A549 (cell line): ENCODE data around the gene ABHD13. TPM values are rescaled to one million over a fixed set of nuclear protein-coding genes. Genes with fewer than 3 reads are reported as not detected.
A peak's percentile ranks its signal among the peaks of the same experiment; 100 is the strongest.

ENCODE experiments used
- ATAC-seq, 2 experiments: fragments of 200-7000 bp in 1 of 2; fragments of >200 bp in 1 of 2; cut with Nextera tagmentation in 1 of 2; cut with Tn5 transposase in 1 of 2; 3 replicates each; pipeline versions ENCODE4 v1.8.0 to v1.9.1; 2018 to 2020; ENCODE audit warnings: mild to moderate bottlenecking in 1 of 2, moderate library complexity in 1 of 2
- CTCF ChIA-PET: fragments of 300-600 bp; sonication (Branson Sonifier 250); formaldehyde crosslinking; extraction: SDS; loops from one replicate; lab custom pipeline; 2021; ENCODE audit warnings: antibody characterized with exemption, inconsistent platforms; lab: Yijun Ruan, JAX
- POLR2A ChIA-PET: fragments of 350-600 bp; formaldehyde crosslinking; extraction: SDS; loops from one replicate; lab custom pipeline; 2021; ENCODE audit warnings: antibody characterized with exemption, inconsistent platforms; lab: Yijun Ruan, JAX
- DNase-seq, 2 experiments: peaks; one replicate each; pipeline versions ENCODE4 v3.0.0 to v3.0.0-alpha.2; 2011 to 2016; ENCODE audit warnings: low read depth in 1 of 2, low spot score in 1 of 2
- FAIRE-seq: peaks from 2 replicates; lab custom pipeline; 2011; peaks lifted over from hg19 to GRCh38; lab: Jason Lieb, UNC
- H3K27ac ChIP-seq, 2 experiments: fragments of >200 bp; sonication (Bioruptor Twin); formaldehyde crosslinking; 3 replicates each; pipeline ENCODE4 v1.5.1; 2016 to 2017
- H3K4me1 ChIP-seq: fragments of >200 bp; sonication (Bioruptor Twin); formaldehyde crosslinking; 3 replicates; pipeline ENCODE4 v1.6.1; 2016
- H3K4me2 ChIP-seq: fragments of >200 bp; sonication (Bioruptor Twin); formaldehyde crosslinking; 3 replicates; pipeline ENCODE4 v1.6.1; 2016
- H3K4me3 ChIP-seq: fragments of >200 bp; sonication (Bioruptor Twin); formaldehyde crosslinking; 3 replicates; pipeline ENCODE4 v1.5.1; 2016
- H3K9me3 ChIP-seq: fragments of >200 bp; sonication (Bioruptor Twin); formaldehyde crosslinking; 3 replicates; pipeline ENCODE4 v1.6.1; 2016
- CBX2 ChIP-seq: fragments of 200-600 bp; sonication (generic); IDR thresholded peaks from 2 replicates; pipeline ENCODE4 v1.6.1; 2016; ENCODE audit warnings: low read depth, mild to moderate bottlenecking, borderline replicate concordance
- CHD2 ChIP-seq: fragments of 150-350 bp; IDR thresholded peaks from 2 replicates; pipeline ENCODE4 v1.6.1; 2014; ENCODE audit warnings: low read length; ENCODE audit not compliant: partially characterized antibody
- CHD4 ChIP-seq: fragments of 200-600 bp; sonication (generic); IDR thresholded peaks from 2 replicates; pipeline ENCODE4 v1.6.1; 2016; ENCODE audit warnings: antibody characterized with exemption, mild to moderate bottlenecking, borderline replicate concordance
- EHF ChIP-seq: fragments of 250-450 bp; sonication (Bioruptor Pico); IDR thresholded peaks from 2 replicates; pipeline ENCODE4 v1.5.0; 2020; ENCODE audit warnings: mild to moderate bottlenecking
- EP300 ChIP-seq, 2 experiments: fragments of >200 bp; sonication (Bioruptor Twin); formaldehyde crosslinking; IDR thresholded peaks; 2 replicates in 1 of 2; 3 replicates in 1 of 2; pipeline ENCODE4 v1.6.1; 2016 to 2017
- FOSB ChIP-seq: fragments of 250-450 bp; sonication (Bioruptor Pico); IDR thresholded peaks from 2 replicates; pipeline ENCODE4 v1.5.0; 2020; ENCODE audit warnings: mild to moderate bottlenecking, moderate library complexity
- FOSL2 ChIP-seq, 2 experiments: fragments of 450-650 bp in 1 of 2; fragments of >200 bp in 1 of 2; sonication (Bioruptor Twin) in 1 of 2; formaldehyde crosslinking; IDR thresholded peaks; 2 replicates each; pipeline versions ENCODE4 v1.5.0 to v1.6.1; 2016 to 2020; ENCODE audit warnings: mild to moderate bottlenecking in 1 of 2, moderate library complexity in 1 of 2
- FOXS1 ChIP-seq: fragments of 250-450 bp; sonication (Bioruptor Pico); IDR thresholded peaks from 2 replicates; pipeline ENCODE4 v1.5.0; 2020; ENCODE audit warnings: mild to moderate bottlenecking, moderate library complexity
- GATA3 ChIP-seq: IDR thresholded peaks from 2 replicates; pipeline ENCODE4 v1.6.1; 2012; ENCODE audit warnings: borderline replicate concordance
- HDAC2 ChIP-seq: fragments of 200-600 bp; sonication (generic); IDR thresholded peaks from 2 replicates; pipeline ENCODE4 v1.6.1; 2016
- HES2 ChIP-seq: fragments of >200 bp; sonication (Bioruptor Twin); formaldehyde crosslinking; IDR thresholded peaks from 2 replicates; pipeline ENCODE4 v1.6.1; 2016
- HEYL ChIP-seq: fragments of 250-450 bp; sonication (Bioruptor Pico); IDR thresholded peaks from 2 replicates; pipeline ENCODE4 v1.8.0; 2021; ENCODE audit warnings: mild to moderate bottlenecking, moderate library complexity
- HOXB5 ChIP-seq: fragments of 250-450 bp; sonication (Bioruptor Pico); IDR thresholded peaks from 2 replicates; pipeline ENCODE4 v1.5.0; 2020; ENCODE audit warnings: mild to moderate bottlenecking, moderate library complexity
- JUNB ChIP-seq: fragments of >200 bp; sonication (Bioruptor Twin); formaldehyde crosslinking; IDR thresholded peaks from 2 replicates; pipeline ENCODE4 v1.6.1; 2016
- NFE2L2 ChIP-seq: fragments of 150-350 bp; conservative IDR thresholded peaks from 2 replicates; pipeline ENCODE4 v1.6.1; 2014; ENCODE audit warnings: low read length
- NPAS2 ChIP-seq: fragments of 250-450 bp; sonication (Bioruptor Pico); IDR thresholded peaks from 2 replicates; pipeline ENCODE4 v1.8.0; 2022; ENCODE audit warnings: mild to moderate bottlenecking, moderate library complexity, borderline replicate concordance
- PHF8 ChIP-seq: fragments of 200-600 bp; sonication (generic); IDR thresholded peaks from 2 replicates; pipeline ENCODE4 v1.6.1; 2016; ENCODE audit warnings: low read depth, mild to moderate bottlenecking, antibody characterized with exemption, moderate library complexity, borderline replicate concordance
- POLR2A ChIP-seq: IDR thresholded peaks from 2 replicates; pipeline ENCODE4 v1.6.1; 2012; ENCODE audit warnings: mild to moderate bottlenecking, low read length
- POLR2AphosphoS2 ChIP-seq: conservative IDR thresholded peaks from 2 replicates; pipeline ENCODE4 v1.6.1; 2012; ENCODE audit warnings: low read length, improper control_type of control experiment, inconsistent platforms
- RARB ChIP-seq: fragments of 250-450 bp; sonication (Bioruptor Pico); IDR thresholded peaks from 2 replicates; pipeline ENCODE4 v1.8.0; 2021; ENCODE audit warnings: mild to moderate bottlenecking, moderate library complexity
- RCOR1 ChIP-seq: fragments of 150-350 bp; IDR thresholded peaks from 2 replicates; pipeline ENCODE4 v1.6.1; 2014; ENCODE audit warnings: antibody characterized with exemption, low read length, low read depth
- REST ChIP-seq: fragments of 200-600 bp; sonication (generic); IDR thresholded peaks from 2 replicates; pipeline ENCODE4 v1.6.1; 2016; ENCODE audit warnings: antibody characterized with exemption, mild to moderate bottlenecking, moderate library complexity
- USF2 ChIP-seq: fragments of 450-650 bp; IDR thresholded peaks from 2 replicates; pipeline ENCODE4 v1.6.1; 2014; ENCODE audit warnings: antibody characterized with exemption
- ZFP36 ChIP-seq: fragments of 450-650 bp; IDR thresholded peaks from 2 replicates; pipeline ENCODE4 v1.6.1; 2014; ENCODE audit warnings: borderline replicate concordance; ENCODE audit not compliant: partially characterized antibody
- ZNF302 ChIP-seq: fragments of 250-450 bp; sonication (Bioruptor Pico); IDR thresholded peaks from 2 replicates; pipeline ENCODE4 v1.9.0; 2021; ENCODE audit warnings: inconsistent platforms, mild to moderate bottlenecking, moderate library complexity
- ZSCAN20 ChIP-seq: fragments of 250-450 bp; sonication (Bioruptor Pico); IDR thresholded peaks from 2 replicates; pipeline ENCODE4 v1.8.0; 2022; ENCODE audit warnings: mild to moderate bottlenecking, moderate library complexity
- WGBS: methylation state at CpG from one replicate; pipeline ENCODE4 v1.1.6; 2017; ENCODE audit errors: missing lambda C conversion rate; 5-methylcytosine and 5-hydroxymethylcytosine counted together
- polyA plus RNA-seq, 4 experiments: library from polyadenylated mRNA; depleted of rRNA in 3 of 4; stranded (reverse); fragments of >200 nt; fragmentation: RNase III in 1 of 4; extraction: RNeasy Plus Mini Kit Qiagen cat#74134 plus additional on column Dnase treatment in 1 of 4; gene quantifications; 2 replicates in 3 of 4; 3 replicates in 1 of 4; pipeline ENCODE4 v1.2.3, GENCODE V29; 2011 to 2017
- TF ChIP-seq, protein P1 (sequence below): IDR thresholded peaks from 2 replicates; pipeline ENCODE4 v1.6.1; 2012; ENCODE audit warnings: low read depth, borderline replicate concordance

The ABHD13 gene
- polyA plus RNA-seq, 2 of the 4 experiments (the other 2 are of a cell fraction): 5.7 to 9.7 TPM

- no peaks in the 10 kb centered on the region for H3K9me3 ChIP-seq
- ChIA-PET POLR2A (no interaction called here), CTCF (interaction anchor here (0.8 kb wide), 1 partner anchor 624 kb away, joined by 3 read pairs; no protein-coding TSS in a partner anchor)
- 0 out of 3 replicates have a peak overlapping the region, but pooled peaks have one; percentile 19 for H3K4me2 ChIP-seq
- H3K27ac ChIP-seq: no peak overlapping the region
- no peak for ATAC-seq
- peaks cover 4% of the 10 kb centered on the region; the same call in 1 of the 3 replicates for H3K4me1 ChIP-seq
- FAIRE-seq: no peak
- TF ChIP-seq CHD4 (no peak), POLR2A (no peak), EP300 (IDR thresholded peaks at IDR 0.05) (no peak), EHF (no peak), FOXS1 (CRISPR knock-in tag) (no peak), GATA3 (no peak)
- H3K4me3 ChIP-seq: no peak overlapping the region
- DNase-seq: no peak
Measured at GRCh38 chr13:108272333-108272732, 54.1 kb downstream of the ABHD13 start.

DNA sequence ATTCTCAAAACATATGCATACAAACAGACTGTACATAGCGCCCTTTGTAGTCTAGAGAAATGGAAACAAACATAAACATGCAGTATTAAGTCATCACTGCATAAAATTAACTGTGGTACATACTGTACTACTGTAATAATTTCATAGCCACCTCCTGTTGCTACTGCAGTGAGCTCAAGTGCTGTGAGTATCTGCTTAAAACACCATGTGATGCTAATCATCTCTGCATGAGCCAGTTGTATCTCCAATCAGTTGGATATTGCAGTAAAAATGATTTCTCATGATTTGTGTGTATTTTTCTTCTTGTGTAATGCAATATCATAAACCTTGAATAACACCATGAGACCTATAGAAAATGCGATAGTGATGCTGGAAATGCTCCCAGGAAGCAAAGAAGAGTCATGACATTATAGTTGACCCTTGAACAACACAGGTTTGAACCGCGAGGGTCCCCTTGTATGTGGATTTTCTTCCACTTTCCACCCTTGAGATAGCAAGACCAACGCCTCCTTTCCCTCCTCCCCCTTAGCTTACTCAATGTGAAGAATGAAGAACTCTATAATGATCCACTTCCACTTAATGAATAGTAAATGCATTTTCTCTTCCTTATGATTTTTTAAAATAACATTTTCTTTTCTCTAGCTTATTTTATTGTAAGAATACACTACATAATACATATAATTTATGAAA lies 55.4 kb downstream of the ABHD13 start:
- ATAC-seq (no peak), DNase-seq (no peak), FAIRE-seq (no peak)
- TF ChIP-seq JUNB (no peak), FOSL2 (IDR thresholded peaks at IDR 0.05) (no peak), FOSL2 (CRISPR knock-in tag; IDR thresholded peaks at IDR 0.05) (no peak), HDAC2 (no peak), REST (no peak), CHD2 (no peak), ZSCAN20 (CRISPR knock-in tag) (no peak), HOXB5 (CRISPR knock-in tag) (no peak), PHF8 (no peak), GATA3 (no peak)
- TF ChIP-seq, protein P1, sequence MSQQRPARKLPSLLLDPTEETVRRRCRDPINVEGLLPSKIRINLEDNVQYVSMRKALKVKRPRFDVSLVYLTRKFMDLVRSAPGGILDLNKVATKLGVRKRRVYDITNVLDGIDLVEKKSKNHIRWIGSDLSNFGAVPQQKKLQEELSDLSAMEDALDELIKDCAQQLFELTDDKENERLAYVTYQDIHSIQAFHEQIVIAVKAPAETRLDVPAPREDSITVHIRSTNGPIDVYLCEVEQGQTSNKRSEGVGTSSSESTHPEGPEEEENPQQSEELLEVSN: no peak
- no peak overlapping the region for H3K4me3 ChIP-seq
- WGBS: 59% methylated on average over 5 of the region's 5 CpGs
- CTCF ChIA-PET: no interaction called here
- POLR2A ChIA-PET: no interaction called here
- peaks cover 4% of the 10 kb centered on the region; the same call in 1 of the 3 replicates for H3K4me1 ChIP-seq
- H3K4me2 ChIP-seq: no peak overlapping the region
- H3K27ac ChIP-seq: no peak overlapping the region
- H3K9me3 ChIP-seq: no peaks in the 10 kb centered on the region

DNA sequence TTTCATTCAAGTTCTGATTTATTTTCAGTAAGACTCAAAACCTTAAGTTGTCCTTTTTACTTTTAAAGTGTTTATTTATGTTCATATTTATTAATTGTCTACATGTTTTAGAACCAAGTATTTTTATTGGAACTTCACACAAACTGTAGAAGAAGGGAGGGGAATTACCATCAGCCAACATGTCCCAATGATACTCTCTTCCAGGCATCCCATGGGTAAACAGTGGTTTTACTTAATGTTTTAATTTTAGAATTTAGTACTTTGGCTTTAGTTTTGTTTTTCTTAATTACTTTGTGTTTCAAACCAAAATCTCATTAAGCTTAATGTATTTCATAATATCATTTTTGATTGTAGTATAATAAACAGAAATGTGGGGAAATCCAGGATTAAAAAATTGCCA lies 56.5 kb downstream of the ABHD13 start:
- ChIA-PET POLR2A (no interaction called here), CTCF (no interaction called here)
- TF ChIP-seq EP300 (IDR thresholded peaks at IDR 0.05) (no peak), ZNF302 (CRISPR knock-in tag) (no peak), RARB (CRISPR knock-in tag) (no peak), HES2 (no peak), CBX2 (no peak), POLR2A (no peak), RCOR1 (no peak), USF2 (no peak), HEYL (CRISPR knock-in tag) (no peak), NPAS2 (no peak), POLR2AphosphoS2 (no peak), ZFP36 (no peak), FOSB (no peak), NFE2L2 (no peak)
- ATAC-seq: no peak
- no peak for FAIRE-seq
- H3K4me2 ChIP-seq: no peak overlapping the region
- no peak for DNase-seq
- no peaks in the 10 kb centered on the region for H3K9me3 ChIP-seq
- H3K4me1 ChIP-seq: peaks cover 4% of the 10 kb centered on the region; the same call in 1 of the 3 replicates
- no peak overlapping the region for H3K27ac ChIP-seq
- no peak overlapping the region for H3K4me3 ChIP-seq
